Measurements from ENCODE around the gene FKBP6.
"Not testable (repeated sequence)": the region's sequence is repeated elsewhere in the genome, so short reads cannot be mapped to it uniquely, and the experiment has no call there.

- not testable (repeated sequence) for TF ChIP-seq CTCF, POLR2A (IDR thresholded peaks at IDR 0.05)
Measured at GRCh38 chr7:73404860-73405259, 76.9 kb downstream of the FKBP6 start.
